Erythroblast (primary cell): Measurements from ENCODE around the gene SFN.
"Not testable (repeated sequence)": the region's sequence is repeated elsewhere in the genome, so short reads cannot be mapped to it uniquely, and the experiment has no call there.

Experiments used
- GATA1 ChIP-seq: IDR thresholded peaks from 2 replicates; pipeline ENCODE4 v1.6.1; 2011; ENCODE audit warnings: low read depth, mild to moderate bottlenecking, control low read depth, low read length, moderate library complexity
- POLR2A ChIP-seq: IDR thresholded peaks from 2 replicates; pipeline ENCODE4 v1.6.1; 2011; ENCODE audit warnings: mild to moderate bottlenecking, low read length

GRCh38 chr1:26837665-26838064 is 25.3 kb upstream of the SFN start:
- not testable (repeated sequence) for TF ChIP-seq POLR2A, GATA1
